GM12878 (cell line): ENCODE measurements around the gene FTSJ1. TPM values are rescaled to one million over a fixed set of nuclear protein-coding genes. Genes with fewer than 3 reads are reported as not detected.

Experiments
- ATAC-seq: fragments of 200-7000 bp; cut with Tn5 transposase; 3 replicates; pipeline ENCODE4 v1.9.1; 2020; ENCODE audit warnings: mild to moderate bottlenecking, moderate library complexity
- BruUV-seq: library from RNA; stranded (reverse); fragments of 400-500 nt; replicated peaks from 2 replicates; lab custom pipeline; 2021; lab: Mats Ljungman, UMichigan
- CTCF ChIA-PET: fragments of 300-600 bp; sonication (Branson Sonifier 250); formaldehyde crosslinking; extraction: SDS; loops from one replicate; lab custom pipeline; 2021; ENCODE audit warnings: inconsistent platforms; lab: Yijun Ruan, JAX
- POLR2A ChIA-PET: fragments of 350-600 bp; formaldehyde crosslinking; extraction: SDS; loops from one replicate; lab custom pipeline; 2021; ENCODE audit warnings: inconsistent platforms; lab: Charles Lee
- RAD21 ChIA-PET: fragments of 300-600 bp; sonication (Branson Sonifier 250); formaldehyde crosslinking; loops from one replicate; lab custom pipeline; 2023; ENCODE audit warnings: antibody characterized with exemption; ENCODE audit not compliant: unreplicated experiment; lab: Charles Lee
- SMC1A ChIA-PET: fragments of 300-600 bp; sonication (Branson Sonifier 250); formaldehyde crosslinking; loops from one replicate; lab custom pipeline; 2023; ENCODE audit not compliant: unreplicated experiment, uncharacterized antibody; lab: Charles Lee
- DNase-seq: peaks from one replicate; pipeline ENCODE4 v3.0.0-alpha.2; 2011; ENCODE audit warnings: low read depth, low spot score
- FAIRE-seq: peaks from 3 replicates; lab custom pipeline; 2011; peaks lifted over from hg19 to GRCh38; lab: Jason Lieb, UNC
- H2AFZ ChIP-seq: 2 replicates; pipeline ENCODE4 v1.6.0; 2011; ENCODE audit warnings: low read depth, low read length, control low read depth; ENCODE audit not compliant: control insufficient read depth
- H3K27ac ChIP-seq: 2 replicates; pipeline ENCODE4 v1.5.1; 2011; ENCODE audit warnings: control low read depth; ENCODE audit not compliant: control insufficient read depth, insufficient read depth
- H3K27me3 ChIP-seq, 2 experiments: replicated peaks in 1 of 2; 2 replicates each; pipeline versions ENCODE4 v1.6.0 to v1.6.1; 2011; ENCODE audit warnings: low read length in 1 of 2; ENCODE audit not compliant: control insufficient read depth in 2 of 2, insufficient read depth in 2 of 2
- H3K36me3 ChIP-seq, 2 experiments: 2 replicates each; pipeline ENCODE4 v1.5.1; 2011; ENCODE audit warnings: low read length in 1 of 2; ENCODE audit not compliant: control insufficient read depth in 2 of 2, insufficient read depth in 2 of 2
- H3K4me1 ChIP-seq: 2 replicates; pipeline ENCODE4 v1.6.1; 2011; ENCODE audit warnings: mild to moderate bottlenecking, low read length, moderate library complexity, mixed read lengths; ENCODE audit not compliant: control insufficient read depth, insufficient read depth
- H3K4me2 ChIP-seq: 2 replicates; pipeline ENCODE4 v1.6.0; 2011; ENCODE audit warnings: control low read depth; ENCODE audit not compliant: control insufficient read depth, insufficient read depth
- H3K4me3 ChIP-seq: fragments of 200-600 bp; sonication (generic); 2 replicates; pipeline ENCODE4 v1.5.1; 2016
- H3K79me2 ChIP-seq: 2 replicates; pipeline ENCODE4 v1.6.0; 2011; ENCODE audit warnings: low read length; ENCODE audit not compliant: control insufficient read depth, insufficient read depth
- H3K9ac ChIP-seq: 2 replicates; pipeline ENCODE4 v1.8.0; 2011; ENCODE audit warnings: low read length, control low read depth, mixed read lengths; ENCODE audit not compliant: control insufficient read depth, insufficient read depth
- H3K9me3 ChIP-seq: replicated peaks from 3 replicates; pipeline ENCODE4 v1.5.1; 2011; ENCODE audit warnings: mild to moderate bottlenecking, low read length; ENCODE audit not compliant: control insufficient read depth, insufficient read depth
- H4K20me1 ChIP-seq: 2 replicates; pipeline ENCODE4 v1.6.0; 2011; ENCODE audit not compliant: control insufficient read depth, insufficient read depth
- ATF7 ChIP-seq: fragments of 450-650 bp; IDR thresholded peaks from 2 replicates; pipeline ENCODE4 v1.6.1; 2016; ENCODE audit warnings: low read depth, mild to moderate bottlenecking
- CHD1 ChIP-seq: IDR thresholded peaks from 2 replicates; pipeline ENCODE4 v1.6.1; 2012; ENCODE audit warnings: low read depth, low read length, improper control_type of control experiment
- E4F1 ChIP-seq: fragments of 450-650 bp; IDR thresholded peaks from 2 replicates; pipeline ENCODE4 v1.6.1; 2018; ENCODE audit warnings: borderline replicate concordance, mild to moderate bottlenecking; ENCODE audit not compliant: partially characterized antibody
- EZH2 ChIP-seq: IDR thresholded peaks from 2 replicates; pipeline ENCODE4 v1.6.1; 2012; ENCODE audit warnings: low read depth, mild to moderate bottlenecking, control low read depth, inconsistent platforms, low read length, borderline replicate concordance; ENCODE audit not compliant: control insufficient read depth
- HDAC6 ChIP-seq: fragments of 200-600 bp; sonication (generic); IDR thresholded peaks from one replicate; pipeline ENCODE4 v1.8.0; 2017; ENCODE audit warnings: antibody characterized with exemption; ENCODE audit not compliant: unreplicated experiment
- JUND ChIP-seq: IDR thresholded peaks from 2 replicates; pipeline ENCODE4 v1.6.1; 2012; ENCODE audit warnings: low read depth, mild to moderate bottlenecking, low read length, improper control_type of control experiment, moderate library complexity
- MXI1 ChIP-seq: fragments of 150-350 bp; IDR thresholded peaks from 2 replicates; pipeline ENCODE4 v1.6.1; 2011; ENCODE audit warnings: low read depth, mild to moderate bottlenecking, inconsistent platforms, low read length, improper control_type of control experiment
- NR2C1 ChIP-seq: fragments of 450-650 bp; IDR thresholded peaks from 2 replicates; pipeline ENCODE4 v1.6.1; 2017; ENCODE audit warnings: antibody characterized with exemption, mild to moderate bottlenecking, moderate library complexity
- POLR2AphosphoS2 ChIP-seq: IDR thresholded peaks from 2 replicates; pipeline ENCODE4 v1.6.1; 2011; ENCODE audit warnings: low read depth, mild to moderate bottlenecking, low read length, improper control_type of control experiment, moderate library complexity
- RCOR1 ChIP-seq: conservative IDR thresholded peaks from 2 replicates; pipeline ENCODE4 v1.6.1; 2012; ENCODE audit warnings: low read depth, low read length, improper control_type of control experiment
- ZNF207 ChIP-seq: fragments of 450-650 bp; IDR thresholded peaks from 2 replicates; pipeline ENCODE4 v1.6.1; 2014; ENCODE audit warnings: antibody characterized with exemption, mild to moderate bottlenecking, borderline replicate concordance
- ZNF24 ChIP-seq: fragments of 450-650 bp; IDR thresholded peaks from 2 replicates; pipeline ENCODE4 v1.6.1; 2017; ENCODE audit warnings: antibody characterized with exemption, mild to moderate bottlenecking
- ZNF622 ChIP-seq: fragments of 450-650 bp; IDR thresholded peaks from 2 replicates; pipeline ENCODE4 v1.6.1; 2017; ENCODE audit warnings: mild to moderate bottlenecking, inconsistent platforms
- ZSCAN29 ChIP-seq: fragments of 450-650 bp; IDR thresholded peaks from 2 replicates; pipeline ENCODE4 v1.6.1; 2017; ENCODE audit warnings: mild to moderate bottlenecking, moderate library complexity
- WGBS: methylation state at CpG from one replicate; pipeline ENCODE4 v1.1.6; 2016; ENCODE audit warnings: low lambda C conversion rate; ENCODE audit not compliant: insufficient replicate concordance, insufficient coverage; ENCODE audit errors: missing lambda C conversion rate; 5-methylcytosine and 5-hydroxymethylcytosine counted together
- in situ Hi-C: fragments of 300-500 bp; cut with MboI; formaldehyde crosslinking; loops from 9 replicates; pipeline ENCODE4 v1.14.3; 2018; ENCODE audit warnings: mixed read lengths
- intact Hi-C: fragments of 100-400 bp; cut with micrococcal nuclease; formaldehyde crosslinking; loops from one replicate; pipeline ENCODE4 v1.14.2; 2022; ENCODE audit not compliant: unreplicated experiment
- polyA plus RNA-seq, 11 experiments: library from polyadenylated mRNA; depleted of rRNA in 4 of 11; unstranded in 6 of 11; stranded (reverse) in 5 of 11; fragments of >200 nt; fragmentation: Nextera tagmentation in 4 of 11; fragmentation: Illumina TruSeq in 1 of 11; extraction: Ambion mirVana in 4 of 11; extraction: Trizol in 1 of 11; gene quantifications; 1 replicate in 1 of 11; 2 replicates in 10 of 11; pipeline versions ENCODE4 v1.2.1 to v1.2.3, GENCODE V29; 2011 to 2016; ENCODE audit warnings: inconsistent platforms in 2 of 11, missing spikeins in 2 of 11, low read depth in 1 of 11
- total RNA-seq, 4 experiments: library from RNA; depleted of rRNA in 3 of 4; stranded (reverse); fragments of >200 nt in 3 of 4; fragmentation: Illumina TruSeq in 1 of 4; extraction: Trizol in 1 of 4; gene quantifications; 2 replicates each; pipeline versions ENCODE4 v1.2.1 to v1.2.3, GENCODE V29; 2013 to 2021

Gene FTSJ1
- total and polyA plus RNA-seq, 10 of the 15 experiments (the other 5 are each of a cell fraction or from before 2014, with no cell fraction given) = 8.8 to 87.8 (median 57.9) TPM

- TF ChIP-seq E4F1 = no peak
- TF ChIP-seq POLR2AphosphoS2 = no peak
- no peak for TF ChIP-seq HDAC6
- TF ChIP-seq ZSCAN29 = no peak
Measured at GRCh38 chrX:48451708-48452107, 24.3 kb upstream of the FTSJ1 start (continued).

- no peak overlapping the region for H3K27ac ChIP-seq
- H3K4me2 ChIP-seq = no peak overlapping the region
- ChIA-PET RAD21 (no interaction called here), CTCF (interaction anchor here (0.6 kb wide), 1 partner anchor 516 kb away, joined by 3 read pairs; no protein-coding TSS in a partner anchor), SMC1A (interaction anchor here (1.1 kb wide), 1 partner anchor 9 kb away, joined by 3 read pairs; no protein-coding TSS in a partner anchor), POLR2A (no interaction called here)
- H2AFZ ChIP-seq = no peak overlapping the region
- ATAC-seq = no peak
- WGBS = 43% methylated on average over 6 of the region's 6 CpGs
- FAIRE-seq = no peak
- no TSS peak for BruUV-seq
- no peaks in the 10 kb centered on the region for H4K20me1 ChIP-seq
- in situ Hi-C loops (no loop called here), intact Hi-C loops (no loop called here)
- no peaks in the 10 kb centered on the region for H3K9me3 ChIP-seq
- no peak overlapping the region for H3K9ac ChIP-seq
- H3K36me3 ChIP-seq = peaks cover 0 to 1% of the 10 kb centered on the region in 2 experiments; a peak in 3 of 4 replicates
- no peaks in the 10 kb centered on the region for H3K79me2 ChIP-seq
- DNase-seq = no peak
- no peaks in the 10 kb centered on the region for H3K4me1 ChIP-seq
- no peaks in the 10 kb centered on the region for H3K27me3 ChIP-seq
- H3K4me3 ChIP-seq = no peak overlapping the region
- no peak for TF ChIP-seq MXI1
- no peak for TF ChIP-seq RCOR1
- no peak for TF ChIP-seq ZNF207
- no peak for TF ChIP-seq CHD1
- TF ChIP-seq ZNF622 = no peak
- TF ChIP-seq ATF7 = no peak
- TF ChIP-seq JUND = no peak
- TF ChIP-seq ZNF24 = no peak
- no peak for TF ChIP-seq NR2C1
- TF ChIP-seq EZH2 = no peak
Measured at GRCh38 chrX:48456628-48457331, 19.2 kb upstream of the FTSJ1 start.
